ENCODE measurements around the gene FABP3.

The FABP3 gene

GRCh38 chr1:31371121-31371959, 1.5 kb downstream of the FABP3 start:
- DNase-seq: no peak

DNA sequence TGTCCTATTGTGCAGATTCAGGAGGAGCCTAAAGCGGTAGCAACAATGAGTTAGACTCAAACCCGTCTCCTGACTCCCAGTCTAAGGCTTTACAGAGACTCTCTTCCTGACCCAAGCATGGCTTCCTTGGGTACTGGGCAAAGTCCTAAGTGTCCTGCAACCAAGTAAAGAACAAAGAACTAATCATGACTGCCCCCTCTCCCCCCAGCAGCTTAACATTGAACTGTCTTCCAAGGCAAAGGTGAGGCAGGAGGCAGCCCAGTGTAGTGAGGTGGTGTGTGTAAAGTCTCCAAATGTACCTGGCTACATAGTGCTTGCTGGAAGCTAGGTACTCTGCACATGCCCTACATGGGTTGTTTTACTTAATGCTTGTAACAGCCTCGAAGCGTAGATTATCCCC, 2.3 kb downstream of the FABP3 start:
- no peak for DNase-seq

DNA sequence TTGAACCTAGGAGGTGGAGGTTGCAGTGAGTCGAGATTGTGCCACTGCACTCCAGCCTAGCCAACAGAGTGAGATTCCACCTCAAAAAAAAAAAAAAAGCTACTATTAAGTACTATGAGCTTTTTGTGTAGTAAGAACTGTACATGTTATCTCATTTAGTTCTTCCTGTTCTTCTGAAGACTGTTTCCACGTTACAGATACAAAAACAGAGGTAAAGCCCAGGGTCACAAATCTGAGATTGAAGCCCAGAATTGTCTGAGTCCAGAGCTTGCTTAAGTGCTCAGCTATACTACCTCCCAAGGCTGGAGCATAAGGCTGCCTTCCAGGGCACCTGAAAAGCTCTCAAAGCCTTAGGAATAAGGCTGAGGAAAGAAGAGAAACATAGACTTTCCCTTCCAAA, 2.9 kb downstream of the FABP3 start:
- no peak for DNase-seq

- DNase-seq: no peak
Measured at GRCh38 chr1:31368611-31369107, 4.2 kb downstream of the FABP3 start.

GRCh38 chr1:31366796-31367195, 6.1 kb downstream of the FABP3 start:
- no peak for DNase-seq

GRCh38 chr1:31364561-31365250, 8.2 kb downstream of the FABP3 start:
- no peak for DNase-seq

DNA sequence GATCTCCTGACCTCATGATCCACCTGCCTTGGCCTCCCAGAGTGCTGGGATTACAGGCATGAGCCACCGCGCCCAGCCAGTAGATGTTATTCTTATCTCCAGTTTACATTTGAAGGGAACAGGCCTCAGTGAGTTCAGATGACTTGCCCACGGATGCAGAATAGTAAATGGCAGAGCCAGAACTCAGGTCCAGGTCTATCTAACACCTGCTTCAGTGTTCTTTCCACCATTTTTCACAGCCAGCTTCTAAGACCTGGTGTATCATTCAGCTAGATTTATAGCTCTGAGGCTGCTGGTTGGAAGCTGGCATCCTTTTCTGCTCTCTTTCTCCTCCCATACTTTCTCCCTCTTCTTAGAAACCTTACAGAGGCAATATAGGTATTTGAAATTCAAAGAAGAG, 10.8 kb downstream of the FABP3 start:
- no peak for DNase-seq

DNA sequence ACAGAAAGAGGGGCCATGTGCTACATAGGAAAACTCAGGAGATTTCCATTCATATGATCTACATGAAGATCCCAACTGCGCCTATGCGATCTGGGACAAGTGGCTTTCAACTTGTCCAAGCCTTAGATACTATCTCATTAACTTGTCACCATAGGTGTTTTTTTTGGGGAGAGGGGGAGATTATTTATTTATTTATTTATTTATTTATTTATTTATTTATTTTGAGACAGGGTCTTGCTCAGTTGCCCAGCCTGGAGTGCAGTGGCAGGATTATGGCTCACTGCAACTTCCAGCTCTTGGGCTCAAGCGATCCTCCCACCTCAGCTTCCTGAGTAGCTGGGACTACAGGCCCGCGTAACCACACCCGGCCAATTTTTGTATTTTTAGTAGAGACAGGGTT, 11.3 kb downstream of the FABP3 start:
- DNase-seq: no peak

DNA sequence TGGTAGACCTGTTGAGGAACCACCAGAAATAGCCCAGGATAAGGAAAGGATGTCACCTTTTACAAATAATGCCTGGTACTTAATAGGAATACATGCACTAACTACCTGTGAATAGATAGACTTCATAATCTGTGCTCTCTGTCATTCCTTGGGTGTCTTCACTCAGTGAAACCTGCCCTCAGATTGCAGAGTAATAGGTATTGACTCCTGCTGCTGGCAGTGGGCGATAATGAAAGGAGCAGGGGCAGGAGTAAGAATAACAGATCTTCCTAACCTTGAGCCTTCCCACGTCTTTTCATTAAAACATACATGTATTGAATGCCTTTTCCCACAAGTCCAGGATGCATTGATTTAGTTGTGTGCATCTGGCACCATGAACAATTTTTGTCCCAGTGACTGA, 16.4 kb downstream of the FABP3 start:
- no peak for DNase-seq

DNA sequence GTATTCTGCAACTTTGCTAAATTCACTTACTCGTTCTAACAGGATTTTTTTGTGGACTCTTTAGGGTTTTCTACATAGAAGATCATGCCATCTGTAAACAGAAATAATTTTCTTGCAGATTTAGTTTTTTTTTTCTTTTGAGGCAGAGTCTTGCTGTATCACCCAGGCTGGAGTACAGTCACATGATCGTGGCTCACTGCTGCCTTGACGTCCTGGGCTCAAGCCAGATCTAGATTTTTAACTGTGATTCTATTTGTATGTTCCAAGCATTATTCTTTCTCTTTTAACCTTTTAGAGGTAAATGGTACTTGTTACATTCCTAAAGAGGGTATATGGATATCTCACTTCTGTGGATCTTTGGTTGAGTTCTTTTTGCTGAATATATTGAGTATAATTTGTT, 18.6 kb downstream of the FABP3 start:
- no peak for DNase-seq

GRCh38 chr1:31348449-31348848, 24.4 kb downstream of the FABP3 start:
- no peak for DNase-seq

DNA sequence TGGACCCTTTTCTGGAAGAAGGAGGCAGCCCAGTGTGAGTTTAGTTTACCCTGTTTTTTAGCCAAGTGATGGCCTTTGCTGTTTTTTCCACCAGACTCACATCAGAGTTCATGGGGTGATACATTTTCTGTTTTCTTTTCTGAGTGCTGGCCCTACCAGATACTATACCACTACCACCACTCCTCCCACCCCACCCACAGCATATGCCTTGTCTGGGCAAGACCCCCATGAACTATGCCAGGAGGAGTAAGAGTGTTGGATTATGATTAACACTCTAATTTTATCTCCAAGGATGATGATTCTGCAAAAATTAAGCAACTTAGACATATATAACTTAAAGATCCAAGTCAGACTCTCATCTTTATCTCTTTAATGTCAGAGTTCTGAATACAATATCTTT, 26.1 kb downstream of the FABP3 start:
- DNase-seq: no peak

DNA sequence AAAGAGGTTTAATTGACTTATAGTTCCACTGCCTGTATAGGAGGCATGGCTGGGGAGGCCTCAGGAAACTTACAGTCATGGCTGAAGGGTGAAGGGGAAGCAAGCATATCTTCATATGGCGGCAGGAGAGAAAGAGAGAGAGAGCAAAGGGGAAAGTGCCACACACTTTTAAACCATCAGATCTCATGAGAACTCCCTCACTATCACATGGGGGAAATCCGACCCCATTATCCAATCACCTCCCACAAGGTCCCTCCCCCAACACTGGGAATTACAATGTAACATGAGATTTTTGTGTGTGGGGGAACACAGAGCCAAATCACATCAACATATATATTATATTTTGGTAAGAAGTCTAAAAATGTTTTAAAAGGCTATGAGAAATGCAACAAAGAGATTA, 27.2 kb downstream of the FABP3 start:
- DNase-seq: no peak

GRCh38 chr1:31344503-31344902, 28.4 kb downstream of the FABP3 start:
- no peak for DNase-seq

- no peak for DNase-seq
Measured at GRCh38 chr1:31336687-31337467, 36.0 kb downstream of the FABP3 start.

GRCh38 chr1:31335007-31335406, 37.9 kb downstream of the FABP3 start:
- peak; percentile 36 for DNase-seq

DNA sequence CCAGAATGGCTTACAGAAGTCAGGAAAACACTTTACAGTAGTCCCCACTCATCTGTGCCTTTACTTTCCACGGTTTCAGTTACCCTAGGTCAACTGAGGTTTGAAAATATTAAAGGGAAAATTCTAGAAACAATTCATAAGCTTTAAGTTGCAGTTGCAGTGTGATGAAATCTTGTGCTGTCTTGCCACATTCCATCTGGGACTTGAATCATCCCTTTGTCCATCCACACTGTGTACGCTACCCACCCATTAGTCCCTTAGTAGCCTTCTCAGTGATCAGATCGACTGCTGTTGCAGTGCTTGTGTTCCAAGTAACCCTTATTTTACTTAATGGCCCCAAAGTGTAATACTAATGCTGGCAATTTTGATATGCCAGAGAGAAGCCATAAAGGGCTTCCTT, 45.5 kb downstream of the FABP3 start:
- peak; percentile 29 for DNase-seq

DNA sequence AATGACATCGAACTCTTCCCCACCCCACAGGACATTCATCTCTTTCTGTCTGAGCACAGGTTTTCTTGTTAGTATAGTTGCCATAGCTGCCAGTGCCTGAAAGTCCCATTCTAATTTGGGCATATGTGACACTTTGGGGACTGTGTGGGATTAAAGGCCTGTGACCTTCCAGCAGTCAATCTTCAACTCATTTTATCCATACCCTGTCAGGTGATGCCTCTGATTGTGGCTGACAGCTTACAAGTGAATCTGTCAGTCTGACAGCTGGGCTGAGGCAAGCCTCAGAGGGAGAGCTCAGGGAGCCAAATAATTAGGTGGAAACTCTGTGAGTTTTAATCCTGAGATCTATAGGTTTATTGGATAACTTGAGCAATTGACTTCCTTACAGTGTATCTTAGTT, 46.4 kb downstream of the FABP3 start:
- no peak for DNase-seq

DNA sequence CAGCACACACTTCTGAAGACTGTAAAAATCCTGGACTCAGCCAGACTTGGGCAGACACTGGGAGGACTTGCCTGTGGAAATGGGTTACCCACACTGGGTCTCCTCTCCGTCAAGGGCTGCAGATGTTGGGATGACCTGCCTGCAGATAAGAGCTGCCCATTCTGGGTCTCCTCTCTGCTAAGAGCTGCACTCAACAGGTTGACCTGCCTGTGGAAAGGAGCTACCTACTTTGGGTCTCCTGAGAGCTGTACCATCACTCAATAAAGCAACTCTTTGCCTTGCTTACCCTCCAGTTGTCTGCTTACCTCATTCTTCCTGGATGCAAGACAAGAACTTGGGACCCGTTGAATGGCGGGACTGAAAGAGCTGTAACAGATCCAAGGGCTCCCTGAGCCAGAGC, 47.9 kb downstream of the FABP3 start:
- DNase-seq: no peak

DNA sequence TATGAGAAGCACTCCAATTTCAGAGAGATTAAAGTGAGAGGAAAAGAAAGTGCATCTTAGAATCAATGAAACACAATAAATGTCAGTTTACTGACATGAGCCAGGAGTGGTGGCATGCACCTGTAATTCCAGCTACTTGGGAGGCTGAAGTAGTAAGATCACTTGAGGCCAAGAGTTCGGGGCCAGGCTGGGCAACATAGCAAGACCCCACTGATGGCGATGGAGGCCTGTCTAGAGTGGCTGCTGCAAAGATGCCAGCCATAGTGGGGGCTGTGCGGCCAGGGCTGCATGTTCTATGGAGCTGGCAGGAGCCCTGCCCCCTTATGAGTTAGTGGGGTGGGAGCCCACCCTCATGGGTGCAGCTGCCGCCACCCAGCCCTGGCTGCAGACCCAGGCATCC, 48.8 kb downstream of the FABP3 start:
- DNase-seq: no peak

DNA sequence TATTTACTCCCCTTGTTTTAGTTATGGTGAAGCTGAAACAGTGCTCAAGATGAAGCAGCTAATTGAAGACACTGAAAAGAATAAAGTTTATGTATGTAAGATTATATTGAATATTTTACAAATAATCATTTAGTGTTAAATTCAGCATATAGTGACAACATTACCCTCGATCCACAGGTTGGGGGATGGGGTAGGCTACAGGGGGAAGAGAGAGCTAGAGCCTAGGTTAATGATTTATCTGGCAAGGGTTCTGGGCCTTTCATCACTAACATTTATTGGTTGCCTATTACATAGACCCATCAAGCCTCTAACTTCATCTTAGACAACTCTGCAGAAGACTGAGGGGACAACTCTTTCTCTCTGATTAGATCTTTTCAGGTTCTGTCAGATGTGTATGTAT, 54.7 kb downstream of the FABP3 start:
- DNase-seq: no peak

DNA sequence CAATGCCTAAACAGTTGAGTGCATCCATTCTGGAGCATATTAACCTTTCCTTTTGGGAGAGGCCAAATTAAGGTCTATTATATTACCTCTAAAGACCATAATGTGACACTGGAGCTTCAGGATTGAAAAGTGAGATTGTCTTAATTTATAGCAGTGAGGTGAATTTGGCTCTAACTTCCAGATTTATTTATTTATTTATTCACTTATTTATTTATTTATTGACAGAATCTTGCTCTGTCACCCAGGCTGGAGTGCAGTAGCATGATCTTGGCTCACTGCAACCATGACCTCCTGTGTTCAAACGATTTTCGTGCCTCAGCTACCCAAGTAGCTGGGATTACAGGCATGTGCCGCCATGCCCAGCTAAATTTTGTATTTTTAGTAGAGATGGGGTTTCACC, 57.0 kb downstream of the FABP3 start:
- no peak for DNase-seq

Measured in fibroblast of skin of back (primary cell).